Measurements from ENCODE around the gene AFF2.

DNA sequence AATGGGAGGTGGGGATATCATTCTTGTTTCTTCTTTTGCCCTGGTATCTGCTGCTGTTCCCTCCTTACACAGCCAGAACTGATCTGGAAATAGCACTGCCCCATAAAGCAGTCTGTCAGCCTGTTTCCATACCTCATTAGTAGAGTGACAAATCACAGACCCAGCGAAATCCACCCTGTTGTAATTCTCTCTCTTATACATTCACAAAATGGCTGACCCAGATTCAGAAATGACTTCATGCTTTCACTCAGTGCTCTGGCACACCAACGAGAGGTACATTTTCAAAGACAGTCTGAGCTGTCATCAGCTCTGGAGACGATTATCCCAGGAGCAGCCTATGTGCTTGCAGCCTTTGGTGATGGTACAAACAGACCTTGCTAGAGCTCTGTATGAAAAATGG, 164.6 kb downstream of the AFF2 start:
- TF ChIP-seq POLR2A (IDR thresholded peaks at IDR 0.05; ENCODE audit: low read depth, low read length) (no peak), POLR2AphosphoS5 (IDR thresholded peaks at IDR 0.05; ENCODE audit: low read depth, low read length) (no peak), TAF1 (IDR thresholded peaks at IDR 0.05; ENCODE audit: low read depth, low read length) (no peak), SPI1 (IDR thresholded peaks at IDR 0.05; ENCODE audit: low read depth, low read length) (no peak)
